Measurements from ENCODE around the gene ABCC1.

- no peak for TF ChIP-seq CTCF (IDR thresholded peaks at IDR 0.05; ENCODE audit: control extremely low read depth in 1 of 3, insufficient read depth in 1 of 3, low read depth in 1 of 3, low read length in 3 of 3)
- no peak for TF ChIP-seq EZH2 (IDR thresholded peaks at IDR 0.05; ENCODE audit: low read depth, low read length, severe bottlenecking)
- TF ChIP-seq BACH1 (IDR thresholded peaks at IDR 0.05; ENCODE audit: low read length), result no peak
- no peak for TF ChIP-seq EGR1 (IDR thresholded peaks at IDR 0.05; ENCODE audit: borderline replicate concordance, low read depth, low read length)
- TF ChIP-seq POLR2A (IDR thresholded peaks at IDR 0.05; ENCODE audit: control extremely low read depth in 1 of 2, low read depth in 2 of 2, low read length in 2 of 2), result no peak
- no peak for TF ChIP-seq EP300 (IDR thresholded peaks at IDR 0.05; ENCODE audit: borderline replicate concordance in 1 of 2, low read depth in 2 of 2, low read length in 2 of 2)
- no peak for TF ChIP-seq CHD2 (IDR thresholded peaks at IDR 0.05; ENCODE audit: low read length)
- no peak for TF ChIP-seq TEAD4 (IDR thresholded peaks at IDR 0.05; ENCODE audit: low read depth, low read length)
- TF ChIP-seq POU5F1 (IDR thresholded peaks at IDR 0.05; ENCODE audit: low read depth, low read length), result no peak
- no peak for TF ChIP-seq TCF12 (IDR thresholded peaks at IDR 0.05; ENCODE audit: low read depth, low read length)
Observed at GRCh38 chr16:16075488-16076422, 126.3 kb downstream of the ABCC1 start.
